Stimulated activated CD4-positive, alpha-beta T cell treated with anti-CD3 and anti-CD28 coated beads, Interleukin-12 subunit alpha, Interleukin-12 subunit beta, amount 100 ng/mL, for 4 hours (primary cell): ENCODE measurements around the gene TOR4A.
"Not testable (repeated sequence)": the region's sequence is repeated elsewhere in the genome, so short reads cannot be mapped to it uniquely, and the experiment has no call there.

Experiments used
- DNase-seq: peaks from one replicate; pipeline ENCODE4 v3.0.0-alpha.2; 2020

TOR4A gene

DNA sequence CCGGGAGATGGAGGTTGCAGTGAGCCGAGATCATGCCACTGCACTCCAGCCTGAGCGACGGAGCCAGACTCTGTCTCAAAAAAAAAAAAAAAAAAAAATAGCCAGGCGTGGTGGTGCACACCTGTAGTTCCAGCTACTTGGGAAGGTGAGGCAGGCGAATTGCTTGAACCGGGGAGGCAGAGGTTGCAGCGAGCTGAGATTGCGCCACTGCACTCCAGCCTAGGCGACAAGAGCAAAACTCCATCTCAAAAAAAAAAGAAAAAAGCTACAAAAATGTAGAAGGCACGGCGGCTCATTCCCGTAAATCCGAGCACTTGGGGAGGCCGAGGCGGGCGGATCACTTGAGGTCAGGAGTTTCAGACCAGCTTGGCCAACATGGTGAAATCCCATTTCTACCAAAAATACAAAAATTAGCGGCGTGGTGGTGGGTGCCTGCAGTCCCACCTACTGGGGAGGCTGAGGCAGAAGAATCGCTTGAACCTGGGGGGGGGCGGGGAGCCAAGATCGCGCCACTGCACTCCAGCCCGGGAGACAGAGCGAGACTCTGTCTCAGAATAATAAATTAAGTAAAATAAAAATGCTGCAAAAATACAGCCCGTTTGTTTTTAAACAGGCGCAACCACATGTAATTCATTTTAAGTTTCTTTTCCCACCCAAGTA lies 37.9 kb upstream of the TOR4A start:
- not testable (repeated sequence) for DNase-seq

DNA sequence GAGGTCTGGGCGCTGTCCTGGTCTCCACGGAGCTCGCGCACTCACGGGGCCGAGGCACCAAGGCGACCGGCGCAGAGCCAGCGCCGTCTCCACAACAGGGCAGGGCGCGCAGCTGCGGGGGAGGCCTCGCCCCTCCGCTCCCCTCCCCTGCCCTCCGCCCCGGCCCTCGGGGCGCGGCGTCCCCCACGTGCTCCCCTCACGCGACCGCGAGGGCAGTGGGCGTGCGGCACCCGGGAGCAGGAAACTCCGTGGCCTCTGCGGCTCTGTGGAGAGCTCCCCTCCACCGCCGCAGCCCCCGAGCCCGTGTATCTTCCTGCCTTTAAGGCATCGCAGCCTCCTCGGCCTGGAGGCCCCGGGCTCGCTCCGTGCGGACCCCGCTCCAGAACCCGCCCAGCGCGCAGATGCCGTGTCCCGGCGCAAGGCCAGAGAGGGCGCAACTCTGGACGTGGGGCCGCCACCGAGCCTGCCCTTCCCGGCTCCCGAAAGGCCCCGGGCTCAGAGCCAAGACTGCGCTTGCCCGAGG lies 37.1 kb upstream of the TOR4A start:
- peak; percentile 68 for DNase-seq

GRCh38 chr9:137240841-137241489 lies 36.6 kb upstream of the TOR4A start, which contains the start of gene TUBB4B:
Gene TUBB4B, plus strand, starts transcription at chr9:137241287. Its CDS starts 74 bp downstream, at chr9:137241361.
- peak; percentile 92 for DNase-seq

DNA sequence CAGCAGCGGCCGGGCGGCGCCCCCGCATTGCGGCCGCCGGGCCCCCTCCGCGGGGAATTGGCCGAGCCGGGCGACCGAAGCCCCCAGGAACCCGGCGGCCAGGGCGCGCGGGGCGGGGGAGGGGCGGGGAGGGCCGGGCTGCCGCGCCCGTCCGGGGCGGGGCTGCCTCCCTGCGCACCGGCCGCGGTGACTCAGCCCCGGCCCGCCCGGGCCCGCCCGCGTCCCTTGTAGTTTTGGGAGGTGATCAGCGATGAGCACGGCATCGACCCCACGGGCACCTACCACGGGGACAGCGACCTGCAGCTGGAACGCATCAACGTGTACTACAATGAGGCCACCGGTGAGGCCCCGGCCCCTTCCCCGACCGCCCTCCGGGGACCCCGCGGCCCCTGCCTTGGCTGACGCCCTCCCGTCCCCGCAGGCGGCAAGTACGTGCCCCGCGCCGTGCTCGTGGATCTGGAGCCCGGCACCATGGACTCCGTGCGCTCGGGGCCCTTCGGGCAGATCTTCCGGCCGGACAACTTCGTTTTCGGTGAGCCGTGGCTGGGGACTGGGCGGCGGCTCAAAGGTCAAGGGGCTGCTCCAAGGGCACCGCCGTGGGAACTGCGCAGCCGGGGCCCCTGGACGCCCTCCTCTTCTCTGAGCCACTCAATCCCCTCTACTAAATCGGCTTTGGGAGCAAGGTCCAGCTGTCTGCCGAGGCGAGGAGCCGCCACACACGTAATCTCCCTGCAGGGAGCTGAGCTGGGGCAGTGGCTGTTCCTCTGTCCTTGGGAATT lies 35.8 kb upstream of the TOR4A start:
- peak; percentile 70 for DNase-seq

DNA sequence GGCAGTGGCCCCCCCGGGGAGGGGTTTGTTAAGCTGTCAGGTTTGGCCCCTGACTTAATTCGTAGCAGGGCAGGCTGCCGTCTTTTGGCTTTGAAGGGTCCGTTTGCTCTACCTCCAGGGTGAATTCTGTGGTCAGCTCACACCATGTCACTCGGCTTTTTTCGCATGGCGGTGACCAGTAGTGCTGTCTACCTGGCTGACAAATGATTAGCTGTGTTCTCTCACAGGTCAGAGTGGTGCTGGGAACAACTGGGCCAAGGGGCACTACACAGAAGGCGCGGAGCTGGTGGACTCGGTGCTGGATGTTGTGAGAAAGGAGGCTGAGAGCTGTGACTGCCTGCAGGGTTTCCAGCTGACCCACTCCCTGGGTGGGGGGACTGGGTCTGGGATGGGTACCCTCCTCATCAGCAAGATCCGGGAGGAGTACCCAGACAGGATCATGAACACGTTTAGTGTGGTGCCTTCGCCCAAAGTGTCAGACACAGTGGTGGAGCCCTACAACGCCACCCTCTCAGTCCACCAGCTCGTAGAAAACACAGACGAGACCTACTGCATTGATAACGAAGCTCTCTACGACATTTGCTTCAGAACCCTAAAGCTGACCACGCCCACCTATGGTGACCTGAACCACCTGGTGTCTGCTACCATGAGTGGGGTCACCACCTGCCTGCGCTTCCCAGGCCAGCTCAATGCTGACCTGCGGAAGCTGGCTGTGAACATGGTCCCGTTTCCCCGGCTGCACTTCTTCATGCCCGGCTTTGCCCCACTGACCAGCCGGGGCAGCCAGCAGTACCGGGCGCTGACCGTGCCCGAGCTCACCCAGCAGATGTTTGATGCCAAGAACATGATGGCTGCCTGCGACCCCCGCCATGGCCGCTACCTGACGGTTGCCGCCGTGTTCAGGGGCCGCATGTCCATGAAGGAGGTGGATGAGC lies 35.0 kb upstream of the TOR4A start:
- no peak for DNase-seq

DNA sequence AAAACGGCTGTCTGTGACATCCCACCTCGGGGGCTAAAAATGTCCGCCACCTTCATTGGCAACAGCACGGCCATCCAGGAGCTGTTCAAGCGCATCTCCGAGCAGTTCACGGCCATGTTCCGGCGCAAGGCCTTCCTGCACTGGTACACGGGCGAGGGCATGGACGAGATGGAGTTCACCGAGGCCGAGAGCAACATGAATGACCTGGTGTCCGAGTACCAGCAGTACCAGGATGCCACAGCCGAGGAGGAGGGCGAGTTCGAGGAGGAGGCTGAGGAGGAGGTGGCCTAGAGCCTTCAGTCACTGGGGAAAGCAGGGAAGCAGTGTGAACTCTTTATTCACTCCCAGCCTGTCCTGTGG lies 34.3 kb upstream of the TOR4A start:
- not testable (repeated sequence) for DNase-seq

GRCh38 chr9:137243626-137244485 lies 33.7 kb upstream of the TOR4A start:
- no peak for DNase-seq

DNA sequence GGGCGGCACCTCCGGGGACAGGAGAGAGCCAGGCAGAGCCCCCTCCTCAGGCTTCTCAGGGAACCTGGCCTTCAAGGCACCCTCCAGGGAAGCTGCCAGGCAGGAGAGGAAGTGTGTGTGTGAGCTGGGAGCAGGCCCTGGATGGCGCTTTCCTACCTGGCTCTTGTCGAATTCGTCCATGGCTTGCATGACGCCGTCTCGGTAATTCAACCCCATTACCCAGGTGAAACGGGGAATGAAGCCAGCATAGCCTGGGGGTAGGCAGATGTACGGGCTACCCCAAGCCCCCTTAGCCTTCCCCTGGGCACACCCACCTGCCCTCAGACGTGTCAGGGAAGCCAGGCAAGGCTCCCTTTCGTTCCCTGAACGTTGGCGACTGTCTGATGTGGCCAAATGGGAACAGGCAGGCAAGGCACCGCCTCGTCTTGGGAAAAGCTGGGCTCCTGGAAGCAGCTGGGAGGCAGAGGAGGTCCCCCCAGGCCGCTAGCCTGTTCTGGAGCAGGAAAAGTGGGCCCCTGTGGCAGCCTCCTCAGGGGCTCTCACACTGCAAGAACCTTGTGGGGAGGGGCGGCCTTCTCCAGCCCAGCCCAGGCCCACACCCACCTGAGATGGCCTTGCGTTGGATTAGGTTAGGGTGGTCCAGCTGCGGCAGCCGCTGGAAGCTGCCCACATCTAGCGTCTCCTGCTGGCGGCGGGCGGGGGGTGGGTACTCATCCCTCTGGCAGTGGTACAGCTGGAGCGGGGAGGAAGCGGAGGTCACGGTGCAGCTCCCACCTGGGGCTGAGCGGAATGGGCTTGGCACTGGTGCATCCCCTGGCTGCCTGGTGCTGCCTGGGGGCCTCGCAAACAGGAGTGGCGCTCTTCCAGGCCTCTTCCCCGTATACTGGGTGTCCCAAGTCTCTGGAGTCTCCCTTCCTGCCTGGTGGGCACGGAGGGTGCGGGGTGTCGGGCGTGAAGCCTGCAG lies 32.8 kb upstream of the TOR4A start:
- DNase-seq, result no peak

DNA sequence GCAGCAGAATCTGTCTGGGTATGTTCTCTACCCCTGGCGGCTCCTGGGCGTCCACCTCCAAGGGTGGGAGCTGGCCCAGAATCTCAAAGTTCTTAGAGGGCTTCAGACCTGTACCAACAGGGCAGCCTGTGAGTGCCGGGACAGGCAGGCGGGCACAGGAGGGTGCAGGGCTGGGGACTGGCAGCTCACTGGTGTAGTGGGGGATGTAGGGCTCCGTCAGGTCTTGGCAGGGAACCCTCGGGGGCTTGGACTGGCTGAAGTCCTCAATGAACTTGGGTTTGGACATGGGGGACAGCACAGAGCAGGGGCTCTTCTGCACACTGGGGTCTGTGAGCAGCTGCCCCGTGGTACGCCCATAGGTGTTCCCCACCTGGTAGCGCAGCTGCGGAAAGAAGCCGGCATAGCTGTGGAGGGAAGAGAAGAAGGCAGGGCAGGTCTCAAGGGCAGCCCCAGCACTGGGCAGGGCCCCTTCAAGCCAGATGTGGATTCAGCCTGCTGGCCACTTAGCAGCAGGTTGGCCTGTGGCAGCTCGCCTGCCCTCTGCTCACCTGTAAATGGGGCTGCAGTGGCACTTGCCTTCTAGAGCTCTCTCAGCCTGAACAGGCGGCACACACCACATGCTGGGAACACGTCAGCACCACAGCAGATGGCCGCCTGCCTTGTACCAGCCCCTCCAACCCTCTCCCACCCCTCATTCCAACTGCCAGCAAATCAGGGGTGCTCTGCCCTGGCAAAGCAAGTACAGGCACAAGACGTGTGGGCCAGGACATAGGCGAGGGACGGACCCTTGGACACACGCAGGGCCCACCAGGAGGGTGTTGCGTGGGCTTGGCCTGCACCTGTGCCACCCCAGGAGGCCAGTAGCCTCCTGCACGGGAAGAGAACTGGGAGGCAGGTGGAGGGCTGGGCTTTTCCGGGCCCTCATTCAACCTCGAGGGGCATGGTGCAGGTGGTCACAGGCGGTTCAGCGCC lies 31.8 kb upstream of the TOR4A start:
- no peak for DNase-seq

- DNase-seq, result no peak
These were observed 30.2 kb upstream of the TOR4A start for GRCh38 chr9:137247135-137247915.

DNA sequence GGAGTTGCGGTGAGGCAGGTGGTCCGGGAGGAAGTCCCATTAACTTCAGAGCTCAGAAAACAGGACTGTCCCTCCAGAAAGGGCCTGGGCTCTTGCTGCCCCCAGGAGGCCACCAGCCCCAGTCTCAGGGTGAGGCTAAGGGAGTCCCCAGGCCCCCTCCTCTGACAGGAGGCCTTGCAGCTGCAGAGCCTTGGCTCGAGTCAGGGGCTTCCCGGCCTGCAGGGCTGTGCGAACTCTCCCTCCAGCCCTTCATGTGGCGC lies 29.7 kb upstream of the TOR4A start:
- DNase-seq, result no peak

GRCh38 chr9:137250329-137251193 lies 27.0 kb upstream of the TOR4A start:
- no peak for DNase-seq

GRCh38 chr9:137251194-137251461 lies 26.4 kb upstream of the TOR4A start, which contains the start of gene STPG3:
Gene STPG3, plus strand, starts transcription at chr9:137251286. Its CDS starts 1 bp downstream, at chr9:137251287.
- no peak for DNase-seq

- DNase-seq, result no peak
These were observed 25.8 kb upstream of the TOR4A start for GRCh38 chr9:137251490-137252268.

DNA sequence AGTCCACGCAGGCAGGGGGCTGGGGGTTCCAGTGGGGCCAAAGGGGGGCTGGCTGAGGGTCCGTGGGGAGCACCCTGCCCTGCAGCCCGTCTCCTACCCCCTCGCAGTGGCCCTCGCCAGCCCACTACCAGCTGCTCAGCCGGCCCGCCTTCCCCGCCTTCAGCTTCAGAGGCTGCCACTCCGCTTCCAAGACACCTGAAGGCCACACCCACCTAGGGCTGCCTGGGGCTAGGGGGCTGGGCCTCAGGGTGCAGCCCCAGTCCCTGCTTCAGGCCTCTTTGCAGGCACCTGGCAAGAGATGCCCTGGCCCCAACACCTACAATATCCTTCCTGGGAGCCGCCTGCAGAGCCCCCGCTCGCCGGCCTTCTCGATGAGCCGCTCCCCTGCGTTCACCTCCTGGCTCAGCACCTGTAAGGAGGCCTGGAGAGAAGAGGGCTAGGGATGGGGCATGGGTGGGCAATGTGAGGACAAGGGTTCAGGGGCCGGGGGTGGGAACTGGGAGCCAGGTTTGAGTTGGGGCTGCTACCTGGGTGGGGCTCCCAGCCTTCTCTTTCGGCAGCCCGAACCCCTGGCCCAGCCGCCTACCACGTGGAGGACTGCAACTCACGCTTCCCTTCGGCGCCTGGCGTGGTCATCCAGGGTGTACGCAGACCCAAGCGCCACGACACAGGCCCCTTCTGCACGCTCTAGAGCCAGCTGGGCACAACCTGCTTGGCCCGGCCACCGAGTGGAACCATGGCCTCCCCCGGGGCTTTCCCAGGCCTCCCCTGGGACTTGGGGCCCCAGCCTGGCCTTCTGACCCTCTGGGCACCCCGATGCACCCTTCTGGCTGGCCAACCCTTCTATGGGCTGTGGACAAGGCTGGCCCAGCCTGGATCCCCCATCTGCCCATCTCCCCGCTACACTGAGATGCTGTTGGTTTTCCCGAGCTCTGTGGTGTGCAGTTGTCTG lies 24.7 kb upstream of the TOR4A start:
- DNase-seq, result no peak
